Keratinocyte (primary cell): ENCODE results near the gene CDH8. TPM values are rescaled to one million over a fixed set of nuclear protein-coding genes. Genes with fewer than 3 reads are reported as not detected.

Experiments
- DNase-seq: peaks from one replicate; pipeline ENCODE4 v3.0.0-alpha.2; 2011; ENCODE audit warnings: low read depth, missing footprints, low spot score
- FAIRE-seq: peaks from 2 replicates; lab custom pipeline; 2011; peaks lifted over from hg19 to GRCh38; lab: Jason Lieb, UNC
- H2AFZ ChIP-seq: 2 replicates; pipeline ENCODE4 v1.6.0; 2012; ENCODE audit warnings: low read length, control low read depth, inconsistent platforms; ENCODE audit not compliant: control insufficient read depth
- H3K27ac ChIP-seq: 2 replicates; pipeline ENCODE4 v1.5.1; 2011; ENCODE audit warnings: low read length; ENCODE audit not compliant: control insufficient read depth, insufficient read depth
- H3K27me3 ChIP-seq: 3 replicates; pipeline ENCODE4 v1.6.0; 2011; ENCODE audit warnings: low read length; ENCODE audit not compliant: control insufficient read depth, insufficient read depth; ENCODE audit errors: extremely low read depth
- H3K36me3 ChIP-seq, 2 experiments: 2 replicates in 1 of 2; 3 replicates in 1 of 2; pipeline ENCODE4 v1.5.1; 2011; ENCODE audit warnings: low read length in 2 of 2, mild to moderate bottlenecking in 1 of 2; ENCODE audit not compliant: control insufficient read depth in 2 of 2, insufficient read depth in 2 of 2; ENCODE audit errors: extremely low read depth in 1 of 2
- H3K4me1 ChIP-seq: 3 replicates; pipeline ENCODE4 v1.5.1; 2011; ENCODE audit warnings: low read length; ENCODE audit not compliant: control insufficient read depth, insufficient read depth; ENCODE audit errors: extremely low read depth
- H3K4me2 ChIP-seq: 3 replicates; pipeline ENCODE4 v1.6.0; 2011; ENCODE audit warnings: low read depth, low read length; ENCODE audit not compliant: control insufficient read depth, insufficient read depth; ENCODE audit errors: extremely low read depth
- H3K4me3 ChIP-seq, 3 experiments: fragments of 200-600 bp in 1 of 3; sonication (generic) in 1 of 3; 2 replicates in 2 of 3; 3 replicates in 1 of 3; pipeline ENCODE4 v1.5.1; 2011 to 2016; ENCODE audit warnings: low read length in 3 of 3, mild to moderate bottlenecking in 3 of 3, control low read depth in 2 of 3, inconsistent platforms in 1 of 3, low read depth in 1 of 3, mixed read lengths in 1 of 3, mixed run types in 1 of 3, moderate library complexity in 1 of 3; ENCODE audit not compliant: control insufficient read depth in 2 of 3, insufficient read depth in 2 of 3; ENCODE audit errors: extremely low read depth in 1 of 3
- H3K79me2 ChIP-seq: 2 replicates; pipeline ENCODE4 v1.6.0; 2012; ENCODE audit warnings: low read length; ENCODE audit not compliant: control insufficient read depth, insufficient read depth
- H3K9ac ChIP-seq: 3 replicates; pipeline ENCODE4 v1.6.0; 2011; ENCODE audit warnings: low read length; ENCODE audit not compliant: control insufficient read depth, insufficient read depth; ENCODE audit errors: extremely low read depth
- H3K9me1 ChIP-seq: 3 replicates; pipeline ENCODE4 v1.6.0; 2011; ENCODE audit warnings: low read length; ENCODE audit not compliant: control insufficient read depth, insufficient read depth; ENCODE audit errors: extremely low read depth
- H3K9me3 ChIP-seq: 2 replicates; pipeline ENCODE4 v1.5.1; 2012; ENCODE audit warnings: low read depth, low read length; ENCODE audit not compliant: control insufficient read depth
- H4K20me1 ChIP-seq: 3 replicates; pipeline ENCODE4 v1.6.0; 2011; ENCODE audit warnings: low read length; ENCODE audit not compliant: control insufficient read depth, insufficient read depth; ENCODE audit errors: extremely low read depth
- EZH2 ChIP-seq: IDR thresholded peaks from one replicate; pipeline ENCODE4 v1.6.1; 2012; ENCODE audit warnings: inconsistent platforms, mild to moderate bottlenecking, low read length, moderate library complexity
- dilution Hi-C: fragments of 300-500 bp; cut with MboI; formaldehyde crosslinking; loops from one replicate; pipeline ENCODE4 v1.7.0; 2020; ENCODE audit warnings: low sequenced_read_pairs; ENCODE audit not compliant: extremely low pct_ligation_motif_present
- polyA plus RNA-seq, 5 experiments: library from polyadenylated mRNA; depleted of rRNA in 3 of 5; stranded (reverse) in 3 of 5; stranded (forward) in 1 of 5; unstranded in 1 of 5; fragments of >200 nt; gene quantifications; 1 replicate in 1 of 5; 2 replicates in 3 of 5; 3 replicates in 1 of 5; pipeline versions ENCODE4 v1.2.1 to v1.2.3, GENCODE V29; 2011 to 2012; ENCODE audit warnings: missing spikeins in 2 of 5, low read depth in 1 of 5, low replicate concordance in 1 of 5
- TF ChIP-seq, protein P1 (sequence below), 3 experiments: IDR thresholded peaks in 1 of 3; conservative IDR thresholded peaks in 1 of 3; optimal IDR thresholded peaks in 1 of 3; 2 replicates in 2 of 3; 3 replicates in 1 of 3; pipeline versions ENCODE3 to v1.5.1; 2011; ENCODE audit warnings: low read length in 3 of 3, mild to moderate bottlenecking in 3 of 3, moderate library complexity in 2 of 3, control low read depth in 1 of 3, inconsistent platforms in 1 of 3; ENCODE audit not compliant: insufficient read depth in 2 of 3; ENCODE audit errors: extremely low read depth in 1 of 3

The CDH8 gene
- polyA plus RNA-seq, 1 donor (not counting 4 experiments of a cell fraction or from before 2014, with no cell fraction given) = 0.18 TPM

DNA sequence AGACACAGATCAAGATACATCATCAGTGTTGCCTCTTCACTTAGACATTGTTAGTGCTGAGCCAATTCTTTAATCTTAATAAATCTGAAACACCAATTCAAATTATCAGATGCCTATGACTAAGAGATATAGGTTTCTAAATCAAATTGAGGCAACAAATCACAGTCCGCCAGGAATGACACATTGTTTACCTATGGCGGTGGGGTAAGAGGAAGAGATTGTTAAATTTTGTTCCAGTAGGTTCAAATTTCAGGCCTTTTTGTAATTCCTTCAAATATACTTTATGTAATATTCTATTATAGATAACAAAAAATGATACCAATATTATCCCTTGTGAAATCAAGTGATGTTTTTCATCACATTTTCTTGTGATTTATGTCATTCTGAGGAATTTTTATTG, 145.9 kb downstream of the CDH8 start:
- H4K20me1 ChIP-seq = no peaks in the 10 kb centered on the region
- no peaks in the 10 kb centered on the region for H3K9me1 ChIP-seq

DNA sequence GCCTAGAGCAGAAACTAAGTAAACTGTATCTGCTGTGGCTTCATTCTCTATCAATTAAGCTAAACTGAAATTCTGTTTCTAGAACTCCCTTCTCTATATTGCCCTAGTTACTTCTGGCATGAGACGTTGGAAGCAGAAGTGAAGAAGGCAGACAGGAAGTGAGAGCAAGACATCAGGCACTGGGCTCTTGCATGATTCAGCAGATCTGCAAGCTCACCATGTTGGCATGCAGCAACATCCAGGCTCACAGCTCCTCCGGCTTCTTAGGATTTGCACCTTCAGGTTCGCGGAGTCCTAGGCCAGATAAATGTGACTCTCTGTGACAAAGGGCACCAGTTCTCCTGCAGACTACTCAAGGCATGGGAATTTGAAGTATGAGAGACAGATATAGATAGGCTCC, 148.3 kb downstream of the CDH8 start:
- peak overlapping the region; percentile 15 for H3K27ac ChIP-seq
- DNase-seq (peak; percentile 19), FAIRE-seq (peak; percentile 89)
- no peaks in the 10 kb centered on the region for H3K9me3 ChIP-seq
- H2AFZ ChIP-seq = peak overlapping the region; percentile 64
- H4K20me1 ChIP-seq = no peaks in the 10 kb centered on the region
- no peaks in the 10 kb centered on the region for H3K36me3 ChIP-seq
- no peaks in the 10 kb centered on the region for H3K9me1 ChIP-seq
- no peak overlapping the region for H3K4me3 ChIP-seq
- peaks cover 18% of the 10 kb centered on the region for H3K4me1 ChIP-seq
- H3K4me2 ChIP-seq = peak overlapping the region; percentile 8
- no peaks in the 10 kb centered on the region for H3K27me3 ChIP-seq
- H3K9ac ChIP-seq = no peak overlapping the region
- dilution Hi-C loops = no loop called here
- no peaks in the 10 kb centered on the region for H3K79me2 ChIP-seq
- TF ChIP-seq, protein P1, sequence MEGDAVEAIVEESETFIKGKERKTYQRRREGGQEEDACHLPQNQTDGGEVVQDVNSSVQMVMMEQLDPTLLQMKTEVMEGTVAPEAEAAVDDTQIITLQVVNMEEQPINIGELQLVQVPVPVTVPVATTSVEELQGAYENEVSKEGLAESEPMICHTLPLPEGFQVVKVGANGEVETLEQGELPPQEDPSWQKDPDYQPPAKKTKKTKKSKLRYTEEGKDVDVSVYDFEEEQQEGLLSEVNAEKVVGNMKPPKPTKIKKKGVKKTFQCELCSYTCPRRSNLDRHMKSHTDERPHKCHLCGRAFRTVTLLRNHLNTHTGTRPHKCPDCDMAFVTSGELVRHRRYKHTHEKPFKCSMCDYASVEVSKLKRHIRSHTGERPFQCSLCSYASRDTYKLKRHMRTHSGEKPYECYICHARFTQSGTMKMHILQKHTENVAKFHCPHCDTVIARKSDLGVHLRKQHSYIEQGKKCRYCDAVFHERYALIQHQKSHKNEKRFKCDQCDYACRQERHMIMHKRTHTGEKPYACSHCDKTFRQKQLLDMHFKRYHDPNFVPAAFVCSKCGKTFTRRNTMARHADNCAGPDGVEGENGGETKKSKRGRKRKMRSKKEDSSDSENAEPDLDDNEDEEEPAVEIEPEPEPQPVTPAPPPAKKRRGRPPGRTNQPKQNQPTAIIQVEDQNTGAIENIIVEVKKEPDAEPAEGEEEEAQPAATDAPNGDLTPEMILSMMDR (optimal IDR thresholded peaks at IDR 0.05 in 1 of 3, IDR thresholded peaks at IDR 0.05 in 1 of 3, conservative IDR thresholded peaks at IDR 0.05 in 1 of 3; ENCODE audit: extremely low read depth in 1 of 3, insufficient read depth in 2 of 3, low read length in 3 of 3) = no peak
- TF ChIP-seq EZH2 = no peak

More for the DNA sequence above, 145.9 kb downstream of the CDH8 start:
- Histone ChIP-seq H3K36me3 (no peaks in the 10 kb centered on the region), H3K4me2 (no peak overlapping the region), H3K27ac (no peak overlapping the region), H3K4me3 (no peak overlapping the region), H3K4me1 (peaks cover 21% of the 10 kb centered on the region), H3K9me3 (no peaks in the 10 kb centered on the region), H3K27me3 (no peaks in the 10 kb centered on the region), H3K9ac (no peak overlapping the region), H3K79me2 (no peaks in the 10 kb centered on the region), H2AFZ (no peak overlapping the region)
- dilution Hi-C loops = no loop called here
- DNase-seq (no peak), FAIRE-seq (no peak)
- TF ChIP-seq, protein P1 (optimal IDR thresholded peaks at IDR 0.05 in 1 of 3, IDR thresholded peaks at IDR 0.05 in 1 of 3, conservative IDR thresholded peaks at IDR 0.05 in 1 of 3; ENCODE audit: extremely low read depth in 1 of 3, insufficient read depth in 2 of 3, low read length in 3 of 3) = no peak
- no peak for TF ChIP-seq EZH2
